Neuronal stem cell (in vitro differentiated cells): ENCODE measurements around the gene HEATR5B.

ENCODE experiments used
- DNase-seq: peaks from one replicate; pipeline ENCODE4 v3.0.0-alpha.2; 2013; ENCODE audit warnings: low spot score
- H2AFZ ChIP-seq: one replicate; pipeline ENCODE4 v1.6.1; 2013; ENCODE audit warnings: mild to moderate bottlenecking, low read length, inconsistent platforms
- H2AK5ac ChIP-seq: 2 replicates; pipeline ENCODE4 v1.6.1; 2013; ENCODE audit warnings: low read depth, mild to moderate bottlenecking, inconsistent platforms, low read length, moderate library complexity, mixed read lengths
- H2BK120ac ChIP-seq: 2 replicates; pipeline ENCODE4 v1.6.1; 2013; ENCODE audit warnings: low read depth, mild to moderate bottlenecking, inconsistent platforms, low read length, moderate library complexity, mixed read lengths
- H2BK12ac ChIP-seq: one replicate; pipeline ENCODE4 v1.6.1; 2013; ENCODE audit warnings: low read length, inconsistent platforms
- H2BK15ac ChIP-seq: 2 replicates; pipeline ENCODE4 v1.6.1; 2013; ENCODE audit warnings: mild to moderate bottlenecking, low read length, inconsistent platforms, mixed read lengths
- H2BK5ac ChIP-seq: one replicate; pipeline ENCODE4 v1.6.1; 2013; ENCODE audit warnings: inconsistent platforms, mild to moderate bottlenecking, low read length, moderate library complexity
- H3K14ac ChIP-seq: one replicate; pipeline ENCODE4 v1.6.1; 2013; ENCODE audit warnings: low read length, inconsistent platforms
- H3K18ac ChIP-seq: 2 replicates; pipeline ENCODE4 v1.6.1; 2013; ENCODE audit warnings: low read length, inconsistent platforms
- H3K23ac ChIP-seq: 2 replicates; pipeline ENCODE4 v1.6.1; 2013; ENCODE audit warnings: low read depth, mild to moderate bottlenecking, mixed read lengths, low read length, inconsistent platforms; ENCODE audit not compliant: poor library complexity
- H3K27ac ChIP-seq: replicated peaks from 3 replicates; pipeline ENCODE4 v1.5.1; 2013; ENCODE audit warnings: low read length, inconsistent platforms
- H3K27me3 ChIP-seq, 3 experiments: 2 replicates each; pipeline ENCODE4 v1.6.1; 2013; ENCODE audit warnings: low read length in 3 of 3, mild to moderate bottlenecking in 2 of 3, inconsistent platforms in 1 of 3, low read depth in 1 of 3, mixed read lengths in 1 of 3, moderate library complexity in 1 of 3; ENCODE audit not compliant: control insufficient read depth in 3 of 3, insufficient read depth in 3 of 3
- H3K36me3 ChIP-seq, 2 donors: replicated peaks in 1 of 2; 2 replicates each; pipeline ENCODE4 v1.6.1; 2013; ENCODE audit warnings: low read length in 2 of 2; ENCODE audit not compliant: control insufficient read depth in 2 of 2, insufficient read depth in 2 of 2
- H3K4ac ChIP-seq: 2 replicates; pipeline ENCODE4 v1.6.1; 2013; ENCODE audit warnings: inconsistent platforms, mild to moderate bottlenecking, low read length, moderate library complexity
- H3K4me1 ChIP-seq, 2 donors: 1 replicate in 1 of 2; 2 replicates in 1 of 2; pipeline ENCODE4 v1.6.1; 2013; ENCODE audit warnings: low read length in 2 of 2, low read depth in 1 of 2; ENCODE audit not compliant: control insufficient read depth in 2 of 2, insufficient read depth in 1 of 2
- H3K4me2 ChIP-seq: one replicate; pipeline ENCODE4 v1.6.1; 2013; ENCODE audit warnings: mild to moderate bottlenecking, low read length, inconsistent platforms; ENCODE audit not compliant: insufficient read depth, poor library complexity, severe bottlenecking
- H3K4me3 ChIP-seq, 2 donors: 2 replicates each; pipeline ENCODE4 v1.5.1; 2013; ENCODE audit warnings: low read length in 2 of 2, mild to moderate bottlenecking in 2 of 2, inconsistent platforms in 1 of 2, moderate library complexity in 1 of 2
- H3K79me1 ChIP-seq: one replicate; pipeline ENCODE4 v1.6.1; 2013; ENCODE audit warnings: low read depth, mild to moderate bottlenecking, inconsistent platforms, low read length, moderate library complexity
- H3K9ac ChIP-seq: one replicate; pipeline ENCODE4 v1.6.1; 2013; ENCODE audit warnings: mild to moderate bottlenecking, low read depth, low read length, inconsistent platforms; ENCODE audit not compliant: poor library complexity
- H3K9me3 ChIP-seq, 2 donors: replicated peaks in 1 of 2; 2 replicates each; pipeline versions ENCODE3 to v1.6.1; 2013; ENCODE audit warnings: low read length in 2 of 2, mild to moderate bottlenecking in 2 of 2, inconsistent platforms in 1 of 2, low read depth in 1 of 2, mixed read lengths in 1 of 2, moderate library complexity in 1 of 2; ENCODE audit not compliant: control insufficient read depth in 2 of 2, insufficient read depth in 1 of 2
- H4K8ac ChIP-seq: one replicate; pipeline ENCODE4 v1.6.1; 2013; ENCODE audit warnings: low read depth, mild to moderate bottlenecking, inconsistent platforms, low read length, moderate library complexity
- H4K91ac ChIP-seq: one replicate; pipeline ENCODE4 v1.6.1; 2013; ENCODE audit warnings: low read length, low read depth, mild to moderate bottlenecking, inconsistent platforms; ENCODE audit not compliant: poor library complexity
- WGBS, 2 donors: extraction: QIAGEN DNeasy Blood & Tissue Kit; methylation state at CpG; one replicate each; pipeline ENCODE4 v1.1.7; 2013; ENCODE audit warnings: missing lambda C conversion rate in 2 of 2, mixed read lengths in 1 of 2; ENCODE audit not compliant: insufficient read length in 2 of 2, insufficient replicate concordance in 1 of 2; ENCODE audit errors: extremely low coverage in 2 of 2; 5-methylcytosine and 5-hydroxymethylcytosine counted together

The HEATR5B gene

DNA sequence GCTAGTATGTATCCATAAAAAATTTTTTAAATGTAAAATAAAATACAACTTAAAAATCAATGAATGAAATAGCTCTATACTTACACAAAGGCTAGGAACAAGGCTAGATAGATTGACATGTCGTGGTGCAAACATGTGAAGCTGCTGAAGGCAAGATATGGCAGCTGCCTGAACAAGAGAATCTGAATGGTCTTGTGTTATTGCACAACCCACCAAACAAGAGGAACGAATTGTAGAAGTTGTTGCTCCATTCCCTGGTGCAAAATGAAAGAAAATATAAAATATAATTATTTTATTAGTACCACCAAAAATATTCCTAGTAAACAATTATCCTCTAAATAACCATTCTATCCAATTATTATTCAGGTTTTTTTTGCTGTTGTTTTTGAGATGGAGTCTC is 46.4 kb downstream of the HEATR5B start:
- no peak overlapping the region for H3K27ac ChIP-seq
- no peak overlapping the region for H3K4me3 ChIP-seq
- no peak overlapping the region for H2BK120ac ChIP-seq
- peaks cover 0 to 25% of the 10 kb centered on the region in 2 donors for H3K36me3 ChIP-seq
- H3K9me3 ChIP-seq: no peaks in the 10 kb centered on the region
- no peak overlapping the region for H3K14ac ChIP-seq
- H2AFZ ChIP-seq: no peak overlapping the region
- H3K4me2 ChIP-seq: no peak overlapping the region
- no peak overlapping the region for H4K91ac ChIP-seq
- no CpG with 5 or more reads among the region's 2 CpGs for WGBS, 2 donors
- no peak overlapping the region for H3K4ac ChIP-seq
- no peaks in the 10 kb centered on the region for H3K79me1 ChIP-seq
- H3K23ac ChIP-seq: no peak overlapping the region
- no peak overlapping the region for H4K8ac ChIP-seq
- no peak overlapping the region for H3K18ac ChIP-seq
- H3K27me3 ChIP-seq: no peaks in the 10 kb centered on the region
- H3K4me1 ChIP-seq: no peaks in the 10 kb centered on the region
- DNase-seq: no peak
- H3K9ac ChIP-seq: no peak overlapping the region
- H2BK15ac ChIP-seq: no peak overlapping the region
- H2AK5ac ChIP-seq: no peak overlapping the region
- H2BK12ac ChIP-seq: no peak overlapping the region
- no peak overlapping the region for H2BK5ac ChIP-seq

- Histone ChIP-seq H2BK12ac (no peak overlapping the region), H2AFZ (no peak overlapping the region), H3K9ac (no peak overlapping the region), H3K18ac (no peak overlapping the region), H3K4ac (no peak overlapping the region), H2BK120ac (no peak overlapping the region), H2BK15ac (no peak overlapping the region), H3K23ac (no peak overlapping the region), H4K8ac (no peak overlapping the region), H4K91ac (no peak overlapping the region), H2BK5ac (no peak overlapping the region), H3K27ac (no peak overlapping the region), H3K27me3 (no peaks in the 10 kb centered on the region), H3K4me2 (no peak overlapping the region), H3K9me3 (peaks cover 0 to 1% of the 10 kb centered on the region in 2 donors), H3K4me1 (no peaks in the 10 kb centered on the region), H3K4me3 (no peak overlapping the region), H3K36me3 (peaks cover 2 to 33% of the 10 kb centered on the region in 2 donors), H3K14ac (no peak overlapping the region), H3K79me1 (no peaks in the 10 kb centered on the region), H2AK5ac (no peak overlapping the region)
- WGBS, 2 donors: no CpG with 5 or more reads among the region's 8 CpGs
- DNase-seq: no peak
Observed at GRCh38 chr2:37029758-37030157, 54.4 kb downstream of the HEATR5B start.

- Histone ChIP-seq H3K4me3 (no peak overlapping the region), H3K9me3 (peaks cover 0 to 1% of the 10 kb centered on the region in 2 donors), H3K4me1 (no peaks in the 10 kb centered on the region), H4K91ac (no peak overlapping the region), H3K23ac (no peak overlapping the region), H3K36me3 (peaks cover 2 to 36% of the 10 kb centered on the region in 2 donors), H3K4me2 (no peak overlapping the region), H3K4ac (no peak overlapping the region), H2BK12ac (no peak overlapping the region), H3K9ac (no peak overlapping the region), H2AFZ (no peak overlapping the region), H2AK5ac (no peak overlapping the region), H3K14ac (no peak overlapping the region), H3K27me3 (no peaks in the 10 kb centered on the region), H2BK5ac (no peak overlapping the region), H3K18ac (no peak overlapping the region), H2BK15ac (no peak overlapping the region), H3K79me1 (no peaks in the 10 kb centered on the region), H4K8ac (no peak overlapping the region), H2BK120ac (no peak overlapping the region), H3K27ac (no peak overlapping the region)
- WGBS, 2 donors: no CpG with 5 or more reads among the region's 5 CpGs
- no peak for DNase-seq
Observed at GRCh38 chr2:37026050-37026449, 58.1 kb downstream of the HEATR5B start.

DNA sequence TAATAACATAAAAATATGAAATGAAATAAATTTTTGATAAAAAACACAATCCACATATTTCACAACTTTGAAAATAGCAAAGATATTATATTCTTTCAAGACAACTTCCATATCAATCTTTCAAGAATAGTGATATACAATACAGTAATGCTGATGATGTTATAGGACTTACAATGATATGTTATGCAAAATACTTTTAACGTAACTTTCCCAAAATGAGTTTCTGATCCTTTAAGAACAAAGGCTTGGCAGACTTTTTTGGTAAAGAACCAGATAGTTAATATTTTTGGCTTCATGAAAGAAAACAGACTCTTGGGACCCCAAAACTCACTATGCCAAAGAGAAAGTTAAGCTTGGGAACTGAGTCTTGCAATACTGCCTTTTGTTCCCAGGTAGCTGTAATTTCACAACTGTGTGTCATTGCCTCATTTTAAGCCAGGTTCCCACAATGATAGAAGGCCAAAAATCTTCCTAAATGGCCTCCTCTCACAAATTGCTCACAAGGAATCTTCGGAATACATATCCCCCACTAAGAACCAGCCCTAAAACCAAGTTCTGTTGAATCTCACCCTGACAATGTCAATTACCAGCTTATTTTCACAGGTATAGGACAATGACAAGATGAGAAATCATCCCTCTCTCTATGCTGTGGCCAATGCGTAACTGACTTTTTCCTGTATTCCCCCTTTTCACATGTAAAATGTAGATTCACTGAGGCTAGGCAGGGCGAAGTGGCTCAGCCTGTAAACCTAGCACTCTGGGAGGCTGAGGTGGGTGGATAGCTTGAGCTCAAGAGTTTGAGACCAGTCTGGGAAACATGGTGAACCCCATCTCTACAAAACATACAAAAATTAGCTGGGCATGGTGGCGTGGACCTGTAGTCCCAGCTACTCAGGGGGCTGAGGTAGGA is 63.0 kb downstream of the HEATR5B start:
- H2BK5ac ChIP-seq: no peak overlapping the region
- no peak overlapping the region for H2BK120ac ChIP-seq
- WGBS, 2 donors: no CpG with 5 or more reads among the region's 5 CpGs
- H3K18ac ChIP-seq: no peak overlapping the region
- H3K36me3 ChIP-seq: peaks cover 0 to 47% of the 10 kb centered on the region in 2 donors
- no peak overlapping the region for H4K8ac ChIP-seq
- no peak overlapping the region for H4K91ac ChIP-seq
- no peak overlapping the region for H3K9ac ChIP-seq
- H3K4me2 ChIP-seq: no peak overlapping the region
- H2AK5ac ChIP-seq: no peak overlapping the region
- no peak for DNase-seq
- H3K27ac ChIP-seq: no peak overlapping the region
- H3K14ac ChIP-seq: no peak overlapping the region
- H3K23ac ChIP-seq: no peak overlapping the region
- no peaks in the 10 kb centered on the region for H3K27me3 ChIP-seq
- H3K9me3 ChIP-seq: no peaks in the 10 kb centered on the region
- H2BK12ac ChIP-seq: no peak overlapping the region
- H3K4ac ChIP-seq: no peak overlapping the region
- no peaks in the 10 kb centered on the region for H3K79me1 ChIP-seq
- no peak overlapping the region for H2BK15ac ChIP-seq
- no peak overlapping the region for H2AFZ ChIP-seq
- H3K4me3 ChIP-seq: no peak overlapping the region
- H3K4me1 ChIP-seq: no peaks in the 10 kb centered on the region
